Left lung (tissue), 10 donors: ENCODE data around the gene ASMTL. TPM values are rescaled to one million over a fixed set of nuclear protein-coding genes. Genes with fewer than 3 reads are reported as not detected.
A peak's percentile ranks its signal among the peaks of the same experiment; 100 is the strongest.

Experiments
- ATAC-seq: fragments of 200-7000 bp; cut with Tn5 transposase; one replicate; pipeline ENCODE4 v1.9.1; 2020; ENCODE audit warnings: moderate library complexity
- DNase-seq, 4 donors: peaks; one replicate each; pipeline ENCODE4 v3.0.0-alpha.2; 2013 to 2020
- H3K27ac ChIP-seq, 2 donors: fragments of 200-600 bp; sonication (generic) in 1 of 2; one replicate each; pipeline versions ENCODE4 v1.5.0 to v1.8.0; 2020 to 2021
- H3K27me3 ChIP-seq, 2 donors: fragments of 200-600 bp; sonication (generic) in 1 of 2; one replicate each; pipeline versions ENCODE4 v1.5.0 to v1.8.0; 2020 to 2021
- H3K36me3 ChIP-seq, 2 donors: fragments of 200-600 bp; sonication (generic) in 1 of 2; one replicate each; pipeline versions ENCODE4 v1.5.0 to v1.8.0; 2020 to 2021
- H3K4me1 ChIP-seq, 2 donors: fragments of 200-600 bp; one replicate each; pipeline ENCODE4 v1.8.0; 2021
- H3K4me3 ChIP-seq, 2 donors: fragments of 200-600 bp; sonication (generic) in 1 of 2; one replicate each; pipeline versions ENCODE4 v1.5.0 to v1.8.0; 2020 to 2021; ENCODE audit warnings: mild to moderate bottlenecking in 1 of 2
- H3K9me3 ChIP-seq, 2 donors: fragments of 200-600 bp; sonication (generic) in 1 of 2; one replicate each; pipeline versions ENCODE4 v1.5.0 to v1.8.0; 2020 to 2021
- intact Hi-C, 2 donors: fragments of 100-400 bp; cut with DNase I; formaldehyde crosslinking; loops; one replicate each; pipeline versions ENCODE4 v1.11.2 to v1.14.2; 2022
- polyA plus RNA-seq, 6 donors: library from polyadenylated mRNA; unstranded; fragments of 120-200 nt; gene quantifications; one replicate each; pipeline ENCODE4 v1.2.1, GENCODE V29; 2013; ENCODE audit not compliant: insufficient read length in 6 of 6
- total RNA-seq, 2 donors: library from RNA; stranded (reverse); fragmentation: NEBNext Ultra II Directional; extraction: Animal tissue kit (Norgen Biotek cat#: 25700); gene quantifications; one replicate each; pipeline ENCODE4 v1.2.1, GENCODE V29; 2021
- TF ChIP-seq, protein P1 (sequence below), 2 donors: fragments of 200-600 bp; sonication (generic) in 1 of 2; IDR thresholded peaks; one replicate each; pipeline versions ENCODE4 v1.5.0 to v1.8.0; 2021; ENCODE audit warnings: antibody characterized with exemption in 2 of 2
- donor health status: DM: no; HTN: yes; CAD: no.
- donor health status: DM: no; HTN: no; CAD: no.

ASMTL gene
- total and polyA plus RNA-seq, 8 donors, result 18.6 to 32.0 (median 24.8) TPM

- no peak overlapping the region for H3K27ac ChIP-seq
- DNase-seq, result peak in 2 of 4 donors; percentile 13 to 67
- H3K9me3 ChIP-seq, result no peaks in the 10 kb centered on the region
These were observed 49.5 kb downstream of the ASMTL start for GRCh38 chrX:1403228-1403627.

GRCh38 chrX:1401611-1402430 lies 50.9 kb downstream of the ASMTL start:
- Histone ChIP-seq H3K27me3 (no peaks in the 10 kb centered on the region), H3K4me1 (no peaks in the 10 kb centered on the region), H3K4me3 (no peak overlapping the region), H3K27ac (no peak overlapping the region), H3K9me3 (no peaks in the 10 kb centered on the region), H3K36me3 (peaks cover 0 to 82% of the 10 kb centered on the region in 2 donors)
- DNase-seq, result peak in 2 of 4 donors; percentile 30 to 68
- intact Hi-C loops, result no loop called here
- TF ChIP-seq, protein P1, sequence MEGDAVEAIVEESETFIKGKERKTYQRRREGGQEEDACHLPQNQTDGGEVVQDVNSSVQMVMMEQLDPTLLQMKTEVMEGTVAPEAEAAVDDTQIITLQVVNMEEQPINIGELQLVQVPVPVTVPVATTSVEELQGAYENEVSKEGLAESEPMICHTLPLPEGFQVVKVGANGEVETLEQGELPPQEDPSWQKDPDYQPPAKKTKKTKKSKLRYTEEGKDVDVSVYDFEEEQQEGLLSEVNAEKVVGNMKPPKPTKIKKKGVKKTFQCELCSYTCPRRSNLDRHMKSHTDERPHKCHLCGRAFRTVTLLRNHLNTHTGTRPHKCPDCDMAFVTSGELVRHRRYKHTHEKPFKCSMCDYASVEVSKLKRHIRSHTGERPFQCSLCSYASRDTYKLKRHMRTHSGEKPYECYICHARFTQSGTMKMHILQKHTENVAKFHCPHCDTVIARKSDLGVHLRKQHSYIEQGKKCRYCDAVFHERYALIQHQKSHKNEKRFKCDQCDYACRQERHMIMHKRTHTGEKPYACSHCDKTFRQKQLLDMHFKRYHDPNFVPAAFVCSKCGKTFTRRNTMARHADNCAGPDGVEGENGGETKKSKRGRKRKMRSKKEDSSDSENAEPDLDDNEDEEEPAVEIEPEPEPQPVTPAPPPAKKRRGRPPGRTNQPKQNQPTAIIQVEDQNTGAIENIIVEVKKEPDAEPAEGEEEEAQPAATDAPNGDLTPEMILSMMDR (IDR thresholded peaks at IDR 0.05), result no peak
- peak; percentile 16 for ATAC-seq

More at GRCh38 chrX:1403228-1403627, 49.5 kb downstream of the ASMTL start:
- Histone ChIP-seq H3K4me1 (no peaks in the 10 kb centered on the region), H3K36me3 (peaks cover 0 to 87% of the 10 kb centered on the region in 2 donors), H3K4me3 (no peak overlapping the region), H3K27me3 (no peaks in the 10 kb centered on the region)
- TF ChIP-seq, protein P1 (IDR thresholded peaks at IDR 0.05), result no peak
- intact Hi-C loops, result no loop called here
- no peak for ATAC-seq

DNA sequence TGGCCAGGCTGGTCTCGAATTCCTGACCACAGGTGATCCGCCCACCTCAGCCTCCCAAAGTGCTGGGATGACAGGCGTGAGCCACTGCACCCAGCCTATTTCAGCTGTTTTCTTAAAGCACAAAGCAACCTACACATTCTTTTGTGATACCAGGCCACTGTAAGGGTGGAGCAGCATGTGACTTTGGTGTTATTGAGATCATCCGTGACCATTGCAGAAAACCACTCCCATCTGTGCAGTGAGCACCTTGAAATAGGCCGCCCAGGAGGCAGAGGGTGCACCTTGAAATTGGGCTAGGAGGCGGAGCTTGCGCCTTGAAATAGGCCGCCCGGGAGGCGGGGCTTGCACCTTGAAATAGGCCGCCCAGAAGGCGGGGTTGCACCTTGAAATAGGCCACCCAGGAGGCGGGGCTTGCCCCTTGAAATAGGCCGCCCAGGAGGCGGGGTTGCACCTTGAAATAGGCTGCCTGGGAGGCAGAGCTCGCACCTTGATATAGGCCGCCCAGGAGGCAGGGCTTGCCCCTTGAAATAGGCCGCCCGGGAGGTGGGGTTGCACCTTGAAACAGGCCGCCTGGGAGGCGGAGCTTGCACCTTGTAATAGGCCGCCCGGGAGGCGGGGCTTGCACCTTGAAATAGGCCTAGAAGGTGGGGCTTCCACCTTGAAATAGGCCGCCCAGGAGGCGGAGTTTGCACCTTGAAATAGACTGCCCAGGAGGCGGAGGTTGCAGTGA lies 51.8 kb downstream of the ASMTL start:
- Histone ChIP-seq H3K4me1 (no peaks in the 10 kb centered on the region), H3K27ac (no peak overlapping the region), H3K27me3 (no peaks in the 10 kb centered on the region), H3K4me3 (no peak overlapping the region), H3K9me3 (no peaks in the 10 kb centered on the region), H3K36me3 (peaks cover 0 to 80% of the 10 kb centered on the region in 2 donors)
- TF ChIP-seq, protein P1 (IDR thresholded peaks at IDR 0.05), result no peak
- DNase-seq (peak in 2 of 4 donors; percentile 24 to 54), ATAC-seq (no peak)
- intact Hi-C loops, result no loop called here

GRCh38 chrX:1400049-1400448 lies 52.7 kb downstream of the ASMTL start:
- TF ChIP-seq, protein P1 (IDR thresholded peaks at IDR 0.05), result no peak
- H3K36me3 ChIP-seq, result peaks cover 0 to 72% of the 10 kb centered on the region in 2 donors
- no peak overlapping the region for H3K4me3 ChIP-seq
- DNase-seq (peak in 2 of 4 donors; percentile 11 to 26), ATAC-seq (no peak)
- intact Hi-C loops, result no loop called here
- no peak overlapping the region for H3K27ac ChIP-seq
- no peaks in the 10 kb centered on the region for H3K9me3 ChIP-seq
- H3K27me3 ChIP-seq, result no peaks in the 10 kb centered on the region
- peaks cover 0 to 2% of the 10 kb centered on the region in 2 donors for H3K4me1 ChIP-seq
